Measurements from ENCODE around the gene LYVE1. TPM values are rescaled to one million over a fixed set of nuclear protein-coding genes. Genes with fewer than 3 reads are reported as not detected.

LYVE1 gene
- total RNA-seq, 1 experiment from 2014 or later: 0.31 TPM

DNA sequence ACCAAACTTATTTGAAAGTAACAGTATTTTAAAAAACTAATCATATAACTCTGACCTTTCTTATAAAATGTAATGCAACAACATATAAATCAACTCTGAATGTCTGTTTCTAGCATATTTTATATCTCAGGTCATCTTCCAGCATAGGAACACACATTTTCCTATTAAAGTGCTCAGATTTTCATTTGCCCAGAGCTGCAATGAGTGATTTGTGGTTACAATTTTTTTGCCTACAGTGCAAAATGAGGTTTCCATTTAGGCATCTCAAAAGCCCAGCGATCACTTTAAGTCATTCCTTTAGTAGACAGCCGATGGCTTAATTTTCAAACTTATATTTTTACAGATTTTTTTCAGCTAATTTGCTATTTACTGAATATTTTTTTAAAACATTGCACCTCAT, 1.0 kb downstream of the LYVE1 start:
- peaks cover 18% of the 10 kb centered on the region for H3K27me3 ChIP-seq (ENCODE audit: control insufficient read depth, insufficient read depth, low read length)
- CTCF ChIA-PET: no interaction called here
- in situ Hi-C loops (cut with HindIII; ENCODE audit: low pct_unique_long_range_greater_than_20kb, low sequenced_read_pairs) (no loop called here), intact Hi-C loops (cut with micrococcal nuclease; ENCODE audit: unreplicated experiment) (no loop called here)
- no peaks in the 10 kb centered on the region for H3K4me1 ChIP-seq (ENCODE audit: control insufficient read depth, insufficient read depth, low read length)
- no TSS peak for BruUV-seq (replicated peaks)
- POLR2A ChIA-PET: no interaction called here
- no peak overlapping the region for H3K4me3 ChIP-seq (ENCODE audit: low read depth in 2 of 2, low read length in 2 of 2)
- H3K27ac ChIP-seq (ENCODE audit: low read length): no peak overlapping the region
- ATAC-seq (no peak), DNase-seq (ENCODE audit: low read depth, low spot score) (no peak)
- no peaks in the 10 kb centered on the region for H3K36me3 ChIP-seq (ENCODE audit: control insufficient read depth, insufficient read depth, low read length)
- no peaks in the 10 kb centered on the region for H3K9me3 ChIP-seq (ENCODE audit: control insufficient read depth, insufficient read depth, low read depth, low read length)
- TF ChIP-seq TCF7L2 (IDR thresholded peaks at IDR 0.05; ENCODE audit: low read depth, low read length) (no peak), REST (IDR thresholded peaks at IDR 0.05; ENCODE audit: insufficient read depth in 1 of 2, low read depth in 2 of 2, low read length in 1 of 2) (no peak), POLR2AphosphoS5 (IDR thresholded peaks at IDR 0.05; ENCODE audit: low read depth, low read length) (no peak), SIN3A (IDR thresholded peaks at IDR 0.05; ENCODE audit: borderline replicate concordance, insufficient read depth, low read depth, low read length) (no peak), CTCF (IDR thresholded peaks at IDR 0.05) (no peak)

GRCh38 chr11:10566257-10566957, 2.1 kb downstream of the LYVE1 start:
- Histone ChIP-seq H3K27ac (ENCODE audit: low read length) (no peak overlapping the region), H3K9me3 (ENCODE audit: control insufficient read depth, insufficient read depth, low read depth, low read length) (no peaks in the 10 kb centered on the region), H3K36me3 (ENCODE audit: control insufficient read depth, insufficient read depth, low read length) (no peaks in the 10 kb centered on the region), H3K27me3 (ENCODE audit: control insufficient read depth, insufficient read depth, low read length) (peaks cover 10% of the 10 kb centered on the region; the same call in 1 of the 2 replicates), H3K4me3 (ENCODE audit: low read depth in 2 of 2, low read length in 2 of 2) (no peak overlapping the region), H3K4me1 (ENCODE audit: control insufficient read depth, insufficient read depth, low read length) (no peaks in the 10 kb centered on the region)
- intact Hi-C loops (cut with micrococcal nuclease; ENCODE audit: unreplicated experiment): no loop called here
- no peak for DNase-seq (ENCODE audit: low read depth, low spot score)
- no TSS peak for BruUV-seq (replicated peaks)
- in situ Hi-C loops (cut with HindIII; ENCODE audit: low pct_unique_long_range_greater_than_20kb, low sequenced_read_pairs): no loop called here
- ChIA-PET CTCF (no interaction called here), POLR2A (no interaction called here)
- no peak for ATAC-seq
- TF ChIP-seq TCF7L2 (IDR thresholded peaks at IDR 0.05; ENCODE audit: low read depth, low read length) (no peak), SIN3A (IDR thresholded peaks at IDR 0.05; ENCODE audit: borderline replicate concordance, insufficient read depth, low read depth, low read length) (no peak), POLR2AphosphoS5 (IDR thresholded peaks at IDR 0.05; ENCODE audit: low read depth, low read length) (no peak), REST (IDR thresholded peaks at IDR 0.05; ENCODE audit: insufficient read depth in 1 of 2, low read depth in 2 of 2, low read length in 1 of 2) (no peak), CTCF (IDR thresholded peaks at IDR 0.05) (no peak)
